Spleen (tissue), 11 donors: ENCODE data around the gene CD81. TPM values are rescaled to one million over a fixed set of nuclear protein-coding genes. Genes with fewer than 3 reads are reported as not detected.

Experiments used
- DNase-seq: peaks from one replicate; pipeline ENCODE4 v3.0.0-alpha.2; 2020
- H3K27ac ChIP-seq, 8 donors: fragments of 200-600 bp; sonication (generic) in 7 of 8; 1 replicate in 4 of 8; 2 replicates in 4 of 8; pipeline versions ENCODE4 v1.5.0 to v1.8.0; 2016 to 2021; ENCODE audit warnings: inconsistent platforms in 4 of 8, mild to moderate bottlenecking in 4 of 8, moderate library complexity in 1 of 8
- H3K27me3 ChIP-seq, 7 donors: fragments of 200-600 bp; sonication (generic) in 6 of 7; replicated peaks in 1 of 7; 1 replicate in 4 of 7; 2 replicates in 3 of 7; pipeline versions ENCODE4 v1.5.0 to v1.8.0; 2016 to 2021; ENCODE audit warnings: inconsistent platforms in 3 of 7, mild to moderate bottlenecking in 1 of 7
- H3K36me3 ChIP-seq, 6 donors: fragments of 200-600 bp; sonication (generic) in 5 of 6; 1 replicate in 4 of 6; 2 replicates in 2 of 6; pipeline versions ENCODE4 v1.5.0 to v1.8.0; 2016 to 2021; ENCODE audit warnings: inconsistent platforms in 2 of 6
- H3K4me1 ChIP-seq, 6 donors: fragments of 200-600 bp; sonication (generic) in 5 of 6; 1 replicate in 3 of 6; 2 replicates in 3 of 6; pipeline versions ENCODE4 v1.5.0 to v1.8.0; 2016 to 2021; ENCODE audit warnings: inconsistent platforms in 3 of 6
- H3K4me3 ChIP-seq, 8 donors: fragments of 200-600 bp; sonication (generic) in 7 of 8; 1 replicate in 4 of 8; 2 replicates in 4 of 8; pipeline versions ENCODE4 v1.5.0 to v1.8.0; 2016 to 2021; ENCODE audit warnings: inconsistent platforms in 4 of 8, mild to moderate bottlenecking in 4 of 8, moderate library complexity in 2 of 8
- H3K9me3 ChIP-seq, 8 donors: fragments of 200-600 bp; sonication (generic) in 7 of 8; 1 replicate in 4 of 8; 2 replicates in 4 of 8; pipeline versions ENCODE4 v1.5.0 to v1.8.0; 2016 to 2021; ENCODE audit warnings: inconsistent platforms in 4 of 8
- CTCF ChIP-seq, 11 experiments: fragments of 200-600 bp in 7 of 11; fragments of 450-650 bp in 4 of 11; sonication (generic) in 4 of 11; IDR thresholded peaks in 8 of 11; conservative IDR thresholded peaks in 3 of 11; 1 replicate in 7 of 11; 2 replicates in 4 of 11; pipeline versions ENCODE4 v1.4.0 to v1.8.0; 2016 to 2021; ENCODE audit warnings: antibody characterized with exemption in 11 of 11, inconsistent platforms in 4 of 11, mild to moderate bottlenecking in 1 of 11
- POLR2A ChIP-seq, 3 donors: fragments of 450-650 bp; IDR thresholded peaks; one replicate each; pipeline ENCODE4 v1.5.1; 2017; ENCODE audit warnings: antibody characterized with exemption in 3 of 3, mild to moderate bottlenecking in 1 of 3
- POLR2AphosphoS5 ChIP-seq, 3 donors: sonication (generic); formaldehyde crosslinking; IDR thresholded peaks; one replicate each; pipeline ENCODE4 v1.5.1; 2017; ENCODE audit warnings: antibody characterized with exemption in 3 of 3
- WGBS, 5 donors: extraction: QIAGEN DNeasy Blood & Tissue Kit in 3 of 5; methylation state at CpG; one replicate each; pipeline versions ENCODE4 v1.1.5 to v1.1.7; 2013 to 2018; 5-methylcytosine and 5-hydroxymethylcytosine counted together
- intact Hi-C: fragments of 100-400 bp; cut with DNase I; formaldehyde crosslinking; loops from one replicate; pipeline ENCODE4 v1.15.0; 2023; ENCODE audit warnings: low total_unique reads
- polyA plus RNA-seq, 3 donors: library from polyadenylated mRNA; stranded (reverse); fragments of 200-250 nt; gene quantifications; one replicate each; pipeline ENCODE4 v1.2.1, GENCODE V29; 2013
- total RNA-seq, 7 donors: library from RNA; depleted of rRNA in 3 of 7; stranded (reverse); fragments of >200 nt in 3 of 7; fragmentation: NEBNext Ultra II Directional in 4 of 7; extraction: Animal tissue kit (Norgen Biotek cat#: 25700) in 4 of 7; gene quantifications; one replicate each; pipeline versions ENCODE4 v1.1.0 to v1.2.1, GENCODE V29; 2016 to 2021
- donor health status: healthy with polysubstance abuse.
- donor health status: DM: no; HTN: no; CAD: no; lungs with moderate emphysema.
- donor health status: DM: no; HTN: no; CAD: no.
- donor health status: Bipolar disorder and iron deficiency.
- donor health status: healthy.
- donor health status: DM: no; HTN: no; CAD: no.
- donor health status: DM: yes; HTN: yes; CAD: no.

CD81 gene
- total and polyA plus RNA-seq, 10 donors, result 191 to 594 (median 433) TPM

GRCh38 chr11:2442589-2442988, 65.5 kb downstream of the CD81 start:
- Histone ChIP-seq H3K4me3 (no peak overlapping the region), H3K36me3 (no peaks in the 10 kb centered on the region), H3K27ac (no peak overlapping the region), H3K9me3 (no peaks in the 10 kb centered on the region), H3K27me3 (peaks cover 0 to 60% (median 13%) of the 10 kb centered on the region in 7 donors), H3K4me1 (peaks cover 15 to 43% (median 29%) of the 10 kb centered on the region in 6 donors)
- WGBS, 5 donors, result 87 to 94% (median 91%) methylated on average over 2 of the region's 2 CpGs
- no peak for TF ChIP-seq POLR2A (IDR thresholded peaks at IDR 0.05)
- TF ChIP-seq POLR2AphosphoS5 (IDR thresholded peaks at IDR 0.05), result no peak
- TF ChIP-seq CTCF (IDR thresholded peaks at IDR 0.05 in 8 of 11, conservative IDR thresholded peaks at IDR 0.05 in 3 of 11), result no peak
- intact Hi-C loops, result no loop called here
- DNase-seq, result no peak

GRCh38 chr11:2443406-2443805, 66.3 kb downstream of the CD81 start:
- WGBS, 5 donors, result 62 to 84% (median 65%) methylated on average over 11 of the region's 11 CpGs
- intact Hi-C loops, result no loop called here
- Histone ChIP-seq H3K9me3 (no peaks in the 10 kb centered on the region), H3K4me1 (peaks cover 15 to 51% (median 37%) of the 10 kb centered on the region in 6 donors), H3K27ac (no peak overlapping the region), H3K36me3 (no peaks in the 10 kb centered on the region), H3K4me3 (peak overlapping the region in 1 of 8 donors; percentile 81), H3K27me3 (peaks cover 0 to 60% (median 13%) of the 10 kb centered on the region in 7 donors)
- TF ChIP-seq POLR2AphosphoS5 (IDR thresholded peaks at IDR 0.05) (no peak), CTCF (IDR thresholded peaks at IDR 0.05 in 8 of 11, conservative IDR thresholded peaks at IDR 0.05 in 3 of 11) (no peak), POLR2A (IDR thresholded peaks at IDR 0.05) (no peak)
- no peak for DNase-seq

- no peaks in the 10 kb centered on the region for H3K36me3 ChIP-seq
- peaks cover 0 to 66% (median 13%) of the 10 kb centered on the region in 7 donors for H3K27me3 ChIP-seq
- peak within 1 kb of the TSS; percentile 27 to 81 (median 50) for H3K4me3 ChIP-seq
- peak in 1 of 3 donors; percentile 8 for TF ChIP-seq POLR2AphosphoS5 (IDR thresholded peaks at IDR 0.05)
- no peak for TF ChIP-seq CTCF (IDR thresholded peaks at IDR 0.05 in 8 of 11, conservative IDR thresholded peaks at IDR 0.05 in 3 of 11)
- DNase-seq, result peak; percentile 91
- peaks cover 15 to 56% (median 38%) of the 10 kb centered on the region in 6 donors for H3K4me1 ChIP-seq
- H3K27ac ChIP-seq, result peak within 1 kb of the TSS in 4 of 8 donors; percentile 20 to 90 (median 87)
- intact Hi-C loops, result no loop called here
- H3K9me3 ChIP-seq, result no peaks in the 10 kb centered on the region
- 5 to 28% (median 11%) methylated on average over 26 to 56 of the region's 64 CpGs for WGBS, 5 donors
These were observed 67.0 kb downstream of the CD81 start, which contains the start of gene TRPM5 for GRCh38 chr11:2443881-2444820. TSS of gene TRPM5 (minus strand) at chr11:2444514. CDS start at chr11:2423036, 21,478 bp downstream.
